ENCODE results near the gene ZNF776. TPM values are rescaled to one million over a fixed set of nuclear protein-coding genes. Genes with fewer than 3 reads are reported as not detected.

Gene ZNF776
- total RNA-seq = 4.8 and 5.7 TPM in 2 replicates

GRCh38 chr19:57746580-57747471 is at the start of gene ZNF776:
Gene ZNF776, plus strand, starts transcription at chr19:57746815. Its CDS starts 244 bp downstream, at chr19:57747059.

GRCh38 chr19:57708641-57709361 is 37.8 kb upstream of the ZNF776 start, which contains the start of gene ZNF154:
Gene ZNF154, minus strand, starts transcription at chr19:57709204. Its CDS starts 233 bp downstream, at chr19:57708971.

GRCh38 chr19:57769345-57770131 is 22.9 kb downstream of the ZNF776 start, which contains the start of gene ZNF586:
Gene ZNF586, plus strand, starts transcription at chr19:57769676. Its CDS starts 167 bp downstream, at chr19:57769843.

Other genes starting within 250 kb of the ZNF776 start
- gene ZNF773, start 246.9 kb upstream of the ZNF776 start, total RNA-seq = 11.6 and 12.4 TPM in 2 replicates
- 2.5 and 3.9 TPM in 2 replicates for gene ZNF549, start 219.5 kb upstream of the ZNF776 start, total RNA-seq
- gene ZNF550, start 187.0 kb upstream of the ZNF776 start, total RNA-seq = 3.6 and 4.9 TPM in 2 replicates
- gene ZNF416, start 167.9 kb upstream of the ZNF776 start, total RNA-seq = 2.7 TPM in 2 replicates
- gene ZIK1, start 162.7 kb upstream of the ZNF776 start, total RNA-seq = 4.2 and 4.7 TPM in 2 replicates
- 5.8 and 9.1 TPM in 2 replicates for gene ZNF530, start 146.9 kb upstream of the ZNF776 start, total RNA-seq
- 8.4 and 9.1 TPM in 2 replicates for gene ZNF134, start 132.6 kb upstream of the ZNF776 start, total RNA-seq
- gene ZNF211, start 113.6 kb upstream of the ZNF776 start, total RNA-seq = 3.4 and 3.9 TPM in 2 replicates
- not detected in 2 replicates for gene ZSCAN4, start 77.9 kb upstream of the ZNF776 start, total RNA-seq
- gene ZNF551, start 64.8 kb upstream of the ZNF776 start, total RNA-seq = 4.0 and 6.8 TPM in 2 replicates
- gene ZNF154, start 37.6 kb upstream of the ZNF776 start, total RNA-seq = 1.0 and 1.3 TPM in 2 replicates
- 3.4 and 4.5 TPM in 2 replicates for gene ZNF671, start 19.2 kb upstream of the ZNF776 start, total RNA-seq
- gene ZNF586, start 22.9 kb downstream of the ZNF776 start, total RNA-seq = 4.9 and 5.9 TPM in 2 replicates
- gene ZNF552, start 68.1 kb downstream of the ZNF776 start, total RNA-seq = 3.0 and 4.2 TPM in 2 replicates
- 8.0 and 9.6 TPM in 2 replicates for gene ZNF587B, start 83.5 kb downstream of the ZNF776 start, total RNA-seq
- 8.5 and 13.4 TPM in 2 replicates for gene ZNF587, start 103.0 kb downstream of the ZNF776 start, total RNA-seq
- 4.5 and 4.9 TPM in 2 replicates for gene ZNF814, start 142.2 kb downstream of the ZNF776 start, total RNA-seq
- 4.5 and 8.6 TPM in 2 replicates for gene ZNF417, start 169.8 kb downstream of the ZNF776 start, total RNA-seq
- gene ZNF418, start 188.6 kb downstream of the ZNF776 start, total RNA-seq = 1.2 and 1.3 TPM in 2 replicates
- gene ZNF256, start 200.9 kb downstream of the ZNF776 start, total RNA-seq = 1.9 and 2.4 TPM in 2 replicates
- not detected in 2 replicates for gene C19orf18, start 227.7 kb downstream of the ZNF776 start, total RNA-seq